H9 (cell line): ENCODE data around the gene SMCHD1. TPM values are rescaled to one million over a fixed set of nuclear protein-coding genes. Genes with fewer than 3 reads are reported as not detected.

Source experiments
- DNase-seq: peaks from one replicate; pipeline ENCODE4 v3.0.0-alpha.2; 2017
- H2AFZ ChIP-seq: one replicate; pipeline ENCODE4 v1.6.1; 2013; ENCODE audit warnings: mild to moderate bottlenecking, low read length, control low read depth, moderate library complexity
- H2AK5ac ChIP-seq: 2 replicates; pipeline ENCODE4 v1.6.1; 2013; ENCODE audit warnings: low read length, control low read depth, mixed read lengths; ENCODE audit not compliant: insufficient read length
- H2BK120ac ChIP-seq: one replicate; pipeline ENCODE4 v1.6.1; 2013; ENCODE audit warnings: low read depth, mild to moderate bottlenecking, low read length, control low read depth, inconsistent platforms; ENCODE audit not compliant: poor library complexity, severe bottlenecking
- H2BK12ac ChIP-seq: 2 replicates; pipeline ENCODE4 v1.6.1; 2013; ENCODE audit warnings: low read length, control low read depth, mixed read lengths, low read depth; ENCODE audit not compliant: insufficient read length
- H2BK15ac ChIP-seq: 2 replicates; pipeline ENCODE4 v1.6.1; 2013; ENCODE audit warnings: low read depth, low read length, control low read depth
- H2BK20ac ChIP-seq: one replicate; pipeline ENCODE4 v1.6.1; 2013; ENCODE audit warnings: low read depth, mild to moderate bottlenecking, low read length, control low read depth, inconsistent platforms; ENCODE audit not compliant: poor library complexity, severe bottlenecking
- H2BK5ac ChIP-seq: 2 replicates; pipeline ENCODE4 v1.6.1; 2013; ENCODE audit warnings: low read length, control low read depth, mixed read lengths; ENCODE audit not compliant: insufficient read length
- H3K14ac ChIP-seq: 2 replicates; pipeline ENCODE4 v1.6.1; 2013; ENCODE audit warnings: low read length, control low read depth; ENCODE audit not compliant: insufficient read depth
- H3K18ac ChIP-seq: 2 replicates; pipeline ENCODE4 v1.6.1; 2013; ENCODE audit warnings: low read depth, mild to moderate bottlenecking, mixed read lengths, low read length, control low read depth; ENCODE audit not compliant: insufficient read length
- H3K23ac ChIP-seq: 2 replicates; pipeline ENCODE4 v1.6.1; 2013; ENCODE audit warnings: low read length, control low read depth, mixed read lengths, low read depth; ENCODE audit not compliant: insufficient read length
- H3K23me2 ChIP-seq: 2 replicates; pipeline ENCODE4 v1.6.1; 2013; ENCODE audit warnings: low read depth, mild to moderate bottlenecking, mixed read lengths, low read length, control low read depth; ENCODE audit not compliant: insufficient read length, poor library complexity, severe bottlenecking
- H3K27ac ChIP-seq: 2 replicates; pipeline ENCODE4 v1.5.1; 2013; ENCODE audit warnings: low read length, control low read depth, mixed read lengths, low read depth; ENCODE audit not compliant: insufficient read length
- H3K27me3 ChIP-seq: 2 replicates; pipeline ENCODE4 v1.6.1; 2013; ENCODE audit warnings: low read length, control low read depth, inconsistent platforms; ENCODE audit not compliant: insufficient read depth
- H3K4ac ChIP-seq: 2 replicates; pipeline ENCODE4 v1.6.1; 2013; ENCODE audit warnings: low read depth, mild to moderate bottlenecking, control low read depth, inconsistent platforms, low read length, moderate library complexity
- H3K4me1 ChIP-seq: 2 replicates; pipeline ENCODE4 v1.6.1; 2013; ENCODE audit warnings: low read length, control low read depth, inconsistent platforms; ENCODE audit not compliant: insufficient read depth
- H3K4me2 ChIP-seq: 2 replicates; pipeline ENCODE4 v1.6.1; 2013; ENCODE audit warnings: low read length, control low read depth, mixed read lengths; ENCODE audit not compliant: insufficient read length, insufficient read depth
- H3K56ac ChIP-seq: 2 replicates; pipeline ENCODE4 v1.6.1; 2013; ENCODE audit warnings: low read depth, mild to moderate bottlenecking, mixed read lengths, low read length, control low read depth; ENCODE audit not compliant: insufficient read length
- H3K79me1 ChIP-seq: 2 replicates; pipeline ENCODE4 v1.6.1; 2013; ENCODE audit warnings: low read depth, mild to moderate bottlenecking, moderate library complexity, low read length, control low read depth, inconsistent platforms; ENCODE audit not compliant: insufficient read depth, poor library complexity, severe bottlenecking
- H3K79me2 ChIP-seq: 2 replicates; pipeline ENCODE4 v1.6.1; 2013; ENCODE audit warnings: low read length, control low read depth, inconsistent platforms; ENCODE audit not compliant: insufficient read depth
- H3K9ac ChIP-seq: 2 replicates; pipeline ENCODE4 v1.6.1; 2013; ENCODE audit warnings: low read length, control low read depth, mixed read lengths; ENCODE audit not compliant: insufficient read length; ENCODE audit errors: extremely low read depth
- H3K9me3 ChIP-seq: one replicate; pipeline ENCODE4 v1.6.1; 2013; ENCODE audit warnings: low read depth, low read length, inconsistent platforms; ENCODE audit not compliant: control insufficient read depth
- H3T11ph ChIP-seq: one replicate; pipeline ENCODE4 v1.6.1; 2013; ENCODE audit warnings: mild to moderate bottlenecking, low read length, control low read depth, inconsistent platforms
- H4K20me1 ChIP-seq: one replicate; pipeline ENCODE4 v1.6.1; 2013; ENCODE audit not compliant: control insufficient read depth, insufficient read length, insufficient read depth
- H4K5ac ChIP-seq: 2 replicates; pipeline ENCODE4 v1.6.1; 2013; ENCODE audit warnings: low read depth, mild to moderate bottlenecking, mixed read lengths, low read length, control low read depth; ENCODE audit not compliant: insufficient read length
- H4K8ac ChIP-seq: replicated peaks from 2 replicates; pipeline ENCODE4 v1.6.1; 2013; ENCODE audit warnings: low read length, control low read depth, mixed read lengths, low read depth; ENCODE audit not compliant: insufficient read length
- H4K91ac ChIP-seq: 2 replicates; pipeline ENCODE4 v1.6.1; 2013; ENCODE audit warnings: low read depth, mild to moderate bottlenecking, moderate library complexity, mixed read lengths, low read length, control low read depth; ENCODE audit not compliant: insufficient read length
- H3K27ac Mint-ChIP-seq, 3 experiments: 2 replicates in 2 of 3; 3 replicates in 1 of 3; pipeline ENCODE4 v1.8.0; 2020 to 2021; ENCODE audit warnings: mixed read lengths in 3 of 3, mild to moderate bottlenecking in 1 of 3, moderate library complexity in 1 of 3
- H3K27me3 Mint-ChIP-seq: 2 replicates; pipeline ENCODE4 v1.8.0; 2021; ENCODE audit warnings: low read depth, mild to moderate bottlenecking, moderate library complexity, mixed read lengths
- H3K36me3 Mint-ChIP-seq, 3 experiments: 2 replicates in 2 of 3; 3 replicates in 1 of 3; pipeline ENCODE4 v1.8.0; 2020 to 2021; ENCODE audit warnings: low read depth in 3 of 3, mixed read lengths in 3 of 3; ENCODE audit not compliant: insufficient read depth in 1 of 3
- H3K4me1 Mint-ChIP-seq, 2 experiments: 2 replicates each; pipeline ENCODE4 v1.8.0; 2020; ENCODE audit warnings: mixed read lengths in 2 of 2
- H3K4me3 Mint-ChIP-seq, 2 experiments: 2 replicates in 1 of 2; 3 replicates in 1 of 2; pipeline ENCODE4 v1.8.0; 2020 to 2021; ENCODE audit warnings: mild to moderate bottlenecking in 2 of 2, mixed read lengths in 2 of 2, moderate library complexity in 1 of 2
- H3K9me3 Mint-ChIP-seq, 2 experiments: 2 replicates in 1 of 2; 3 replicates in 1 of 2; pipeline ENCODE4 v1.8.0; 2020; ENCODE audit warnings: mild to moderate bottlenecking in 2 of 2, mixed read lengths in 2 of 2, moderate library complexity in 1 of 2
- WGBS: extraction: QIAGEN DNeasy Blood & Tissue Kit; methylation state at CpG from one replicate; pipeline ENCODE4 v1.1.7; 2013; ENCODE audit warnings: missing lambda C conversion rate, low lambda C conversion rate, mixed read lengths; ENCODE audit not compliant: insufficient read length; ENCODE audit errors: extremely low coverage; 5-methylcytosine and 5-hydroxymethylcytosine counted together
- total RNA-seq: library from RNA; stranded (reverse); gene quantifications from 2 replicates; pipeline ENCODE4 v1.2.1, GENCODE V29; 2021
- TF ChIP-seq, protein P1 (sequence below): fragments of 200-600 bp; sonication (generic); conservative IDR thresholded peaks from 3 replicates; pipeline ENCODE4 v1.8.0; 2021; ENCODE audit warnings: antibody characterized with exemption, mild to moderate bottlenecking

Gene SMCHD1
- total RNA-seq, 1 experiment from 2014 or later = 53.5 TPM

DNA sequence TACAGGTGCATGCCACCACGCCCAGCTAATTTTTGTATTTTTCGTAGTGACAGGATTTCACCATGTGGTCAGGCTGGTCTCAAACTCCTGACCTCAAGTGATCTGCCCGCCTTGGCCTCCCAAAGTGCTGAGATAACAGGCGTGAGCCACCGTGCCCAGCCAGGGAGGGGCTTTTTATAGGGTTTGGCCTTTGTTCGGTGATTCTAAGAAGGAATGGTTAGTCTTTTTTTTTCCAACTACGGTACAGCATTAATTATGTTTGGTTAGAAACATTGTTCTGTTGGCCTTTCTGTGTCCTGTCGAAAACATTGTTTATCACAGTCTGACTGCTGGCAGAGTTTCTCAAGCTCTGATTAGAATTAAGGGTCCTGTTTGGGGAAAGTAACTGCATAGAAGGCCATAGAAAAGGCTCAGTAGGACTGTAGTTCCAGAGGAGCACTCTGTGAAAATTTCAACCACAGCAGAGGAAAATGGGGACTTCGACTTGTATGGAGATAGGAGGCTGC is 19.3 kb upstream of the SMCHD1 start:
- H4K5ac ChIP-seq = no peak overlapping the region
- Mint-ChIP-seq H3K27me3 (peaks cover 6% of the 10 kb centered on the region), H3K27ac (no peak overlapping the region), H3K4me3 (no peak overlapping the region), H3K4me1 (no peaks in the 10 kb centered on the region; a peak in 1 of 4 replicates), H3K36me3 (peaks cover 0 to 4% (median 0%) of the 10 kb centered on the region in 3 experiments; a peak in 2 of 7 replicates), H3K9me3 (peaks cover 4 to 8% of the 10 kb centered on the region in 2 experiments; a peak in 3 of 5 replicates)
- no peak overlapping the region for H3K18ac ChIP-seq
- H2AFZ ChIP-seq = no peak overlapping the region
- no peak overlapping the region for H3T11ph ChIP-seq
- no peaks in the 10 kb centered on the region for H3K23me2 ChIP-seq
- H3K79me1 ChIP-seq = no peaks in the 10 kb centered on the region
- no peak overlapping the region for H2BK120ac ChIP-seq
- H3K56ac ChIP-seq = no peak overlapping the region
- H2AK5ac ChIP-seq = no peak overlapping the region
- H2BK12ac ChIP-seq = no peak overlapping the region
- WGBS = no CpG with 5 or more reads among the region's 9 CpGs
- H3K4ac ChIP-seq = no peak overlapping the region
- H3K79me2 ChIP-seq = no peaks in the 10 kb centered on the region
- H3K27ac ChIP-seq = no peak overlapping the region
- H4K91ac ChIP-seq = no peak overlapping the region
- no peaks in the 10 kb centered on the region for H4K20me1 ChIP-seq
- no peak for DNase-seq
- no peaks in the 10 kb centered on the region for H3K9me3 ChIP-seq
- H4K8ac ChIP-seq = no peak overlapping the region
- no peak overlapping the region for H3K9ac ChIP-seq
- no peak overlapping the region for H2BK5ac ChIP-seq
- H3K14ac ChIP-seq = no peak overlapping the region
- TF ChIP-seq, protein P1, sequence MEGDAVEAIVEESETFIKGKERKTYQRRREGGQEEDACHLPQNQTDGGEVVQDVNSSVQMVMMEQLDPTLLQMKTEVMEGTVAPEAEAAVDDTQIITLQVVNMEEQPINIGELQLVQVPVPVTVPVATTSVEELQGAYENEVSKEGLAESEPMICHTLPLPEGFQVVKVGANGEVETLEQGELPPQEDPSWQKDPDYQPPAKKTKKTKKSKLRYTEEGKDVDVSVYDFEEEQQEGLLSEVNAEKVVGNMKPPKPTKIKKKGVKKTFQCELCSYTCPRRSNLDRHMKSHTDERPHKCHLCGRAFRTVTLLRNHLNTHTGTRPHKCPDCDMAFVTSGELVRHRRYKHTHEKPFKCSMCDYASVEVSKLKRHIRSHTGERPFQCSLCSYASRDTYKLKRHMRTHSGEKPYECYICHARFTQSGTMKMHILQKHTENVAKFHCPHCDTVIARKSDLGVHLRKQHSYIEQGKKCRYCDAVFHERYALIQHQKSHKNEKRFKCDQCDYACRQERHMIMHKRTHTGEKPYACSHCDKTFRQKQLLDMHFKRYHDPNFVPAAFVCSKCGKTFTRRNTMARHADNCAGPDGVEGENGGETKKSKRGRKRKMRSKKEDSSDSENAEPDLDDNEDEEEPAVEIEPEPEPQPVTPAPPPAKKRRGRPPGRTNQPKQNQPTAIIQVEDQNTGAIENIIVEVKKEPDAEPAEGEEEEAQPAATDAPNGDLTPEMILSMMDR = no peak
- H3K27me3 ChIP-seq = no peaks in the 10 kb centered on the region
- H3K23ac ChIP-seq = no peak overlapping the region
- H3K4me1 ChIP-seq = no peaks in the 10 kb centered on the region
- H3K4me2 ChIP-seq = no peak overlapping the region
- no peak overlapping the region for H2BK15ac ChIP-seq
- no peak overlapping the region for H2BK20ac ChIP-seq
